Testis (tissue), 2 donors: ENCODE results near the gene CDH13.

Experiments used
- CTCF ChIP-seq, 3 experiments: fragments of 450-650 bp in 2 of 3; fragments of 200-600 bp in 1 of 3; sonication (generic) in 1 of 3; IDR thresholded peaks; one replicate each; pipeline ENCODE4 v1.5.1; 2016 to 2019; ENCODE audit warnings: antibody characterized with exemption in 3 of 3, mild to moderate bottlenecking in 2 of 3, moderate library complexity in 1 of 3
- POLR2A ChIP-seq: fragments of 450-650 bp; IDR thresholded peaks from one replicate; pipeline ENCODE4 v1.6.1; 2017; ENCODE audit warnings: antibody characterized with exemption, mild to moderate bottlenecking, moderate library complexity

- no peak for TF ChIP-seq CTCF (IDR thresholded peaks at IDR 0.05)
- TF ChIP-seq POLR2A = no peak
These were observed 570.7 kb downstream of the CDH13 start for GRCh38 chr16:83197450-83197849.
